ENCODE results near the gene MAP3K14.

DNA sequence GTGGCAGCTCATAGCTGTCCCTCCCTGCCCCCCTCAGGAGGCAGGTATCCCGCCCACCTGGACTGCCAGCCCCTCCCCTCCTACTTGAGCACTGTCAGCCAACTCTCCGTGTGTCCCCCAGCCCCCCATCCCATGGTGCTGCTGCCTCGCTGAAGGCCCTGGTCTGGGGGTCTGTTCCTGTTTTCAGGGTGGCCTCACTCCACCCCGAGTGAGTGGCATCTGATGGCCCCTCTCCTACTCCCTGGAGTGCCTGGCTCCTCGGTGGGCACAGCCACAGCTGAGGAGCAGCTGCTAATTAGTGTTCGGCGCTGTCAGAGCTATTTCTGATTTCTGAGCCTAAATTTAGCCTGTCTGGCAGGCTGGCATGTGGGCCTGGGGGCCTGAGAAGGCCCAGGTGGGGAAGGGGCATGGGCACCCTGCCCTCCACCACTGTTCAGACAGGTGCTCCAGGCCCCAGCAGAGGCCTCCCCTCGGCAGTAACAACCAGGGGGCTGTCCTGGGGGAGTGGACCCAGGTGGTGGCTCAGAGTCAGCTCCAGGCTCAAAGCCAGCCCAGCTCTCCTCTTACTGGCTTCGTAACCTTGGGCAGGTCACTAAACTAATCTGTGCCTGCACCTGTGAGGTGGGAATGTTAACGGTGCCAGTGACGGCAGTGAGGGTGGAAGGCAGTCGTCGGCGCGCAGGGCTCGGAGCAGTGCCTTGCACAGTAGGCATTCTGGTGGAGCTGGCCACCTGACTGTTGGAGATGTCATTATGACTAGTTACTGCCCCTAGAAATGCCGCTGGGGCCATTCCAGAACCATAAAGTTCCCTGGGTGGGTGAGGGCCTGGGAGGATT is 88.7 kb downstream of the MAP3K14 start:
- TF ChIP-seq, protein P1, sequence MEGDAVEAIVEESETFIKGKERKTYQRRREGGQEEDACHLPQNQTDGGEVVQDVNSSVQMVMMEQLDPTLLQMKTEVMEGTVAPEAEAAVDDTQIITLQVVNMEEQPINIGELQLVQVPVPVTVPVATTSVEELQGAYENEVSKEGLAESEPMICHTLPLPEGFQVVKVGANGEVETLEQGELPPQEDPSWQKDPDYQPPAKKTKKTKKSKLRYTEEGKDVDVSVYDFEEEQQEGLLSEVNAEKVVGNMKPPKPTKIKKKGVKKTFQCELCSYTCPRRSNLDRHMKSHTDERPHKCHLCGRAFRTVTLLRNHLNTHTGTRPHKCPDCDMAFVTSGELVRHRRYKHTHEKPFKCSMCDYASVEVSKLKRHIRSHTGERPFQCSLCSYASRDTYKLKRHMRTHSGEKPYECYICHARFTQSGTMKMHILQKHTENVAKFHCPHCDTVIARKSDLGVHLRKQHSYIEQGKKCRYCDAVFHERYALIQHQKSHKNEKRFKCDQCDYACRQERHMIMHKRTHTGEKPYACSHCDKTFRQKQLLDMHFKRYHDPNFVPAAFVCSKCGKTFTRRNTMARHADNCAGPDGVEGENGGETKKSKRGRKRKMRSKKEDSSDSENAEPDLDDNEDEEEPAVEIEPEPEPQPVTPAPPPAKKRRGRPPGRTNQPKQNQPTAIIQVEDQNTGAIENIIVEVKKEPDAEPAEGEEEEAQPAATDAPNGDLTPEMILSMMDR (IDR thresholded peaks at IDR 0.05), result no peak
- no peak for TF ChIP-seq POLR2A (IDR thresholded peaks at IDR 0.05)
